T-cell (primary cell): ENCODE data around the gene CXCR6. TPM values are rescaled to one million over a fixed set of nuclear protein-coding genes. Genes with fewer than 3 reads are reported as not detected.

Experiments
- ATAC-seq, 4 experiments: fragments of 200-7000 bp in 3 of 4; fragments of 150-1000 bp in 1 of 4; cut with Tn5 transposase; replicated peaks in 1 of 4; 1 replicate in 3 of 4; 2 replicates in 1 of 4; pipeline ENCODE4 v1.10.0; 2021; ENCODE audit warnings: moderate library complexity in 3 of 4, mild to moderate bottlenecking in 2 of 4, moderate number of reproducible peaks in 1 of 4
- CTCF ChIA-PET, 2 donors: fragments of 300-600 bp; sonication (Branson Sonifier 250); formaldehyde crosslinking; loops; one replicate each; lab custom pipeline; 2022; ENCODE audit warnings: antibody characterized with exemption in 2 of 2; lab: Charles Lee
- POLR2A ChIA-PET, 2 donors: fragments of 300-600 bp; sonication (Branson Sonifier 250); formaldehyde crosslinking; loops; one replicate each; lab custom pipeline; 2022; ENCODE audit warnings: antibody characterized with exemption in 2 of 2; lab: Charles Lee
- DNase-seq, 35 experiments: peaks; one replicate each; pipeline versions ENCODE4 v3.0.0 to v3.0.0-alpha.2; 2013 to 2023
- H3K27ac ChIP-seq: one replicate; pipeline ENCODE4 v1.5.1; 2013; ENCODE audit warnings: low read length
- H3K27me3 ChIP-seq, 2 experiments: replicated peaks in 1 of 2; 1 replicate in 1 of 2; 2 replicates in 1 of 2; pipeline versions ENCODE4 v1.6.1 to v1.7.0; 2013; ENCODE audit warnings: low read length in 1 of 2, mixed read lengths in 1 of 2; ENCODE audit not compliant: control insufficient read depth in 2 of 2, insufficient read depth in 2 of 2; ENCODE audit errors: extremely low read depth in 1 of 2
- H3K36me3 ChIP-seq, 2 donors: 1 replicate in 1 of 2; 2 replicates in 1 of 2; pipeline versions ENCODE4 v1.6.1 to v1.7.0; 2013; ENCODE audit warnings: low read length in 1 of 2; ENCODE audit not compliant: control insufficient read depth in 2 of 2, insufficient read depth in 1 of 2; ENCODE audit errors: extremely low read depth in 1 of 2
- H3K4me1 ChIP-seq, 2 experiments: 1 replicate in 1 of 2; 2 replicates in 1 of 2; pipeline versions ENCODE4 v1.6.1 to v1.7.0; 2013; ENCODE audit warnings: low read length in 2 of 2, mixed read lengths in 1 of 2; ENCODE audit not compliant: insufficient read depth in 2 of 2, control insufficient read depth in 1 of 2; ENCODE audit errors: extremely low read depth in 1 of 2
- H3K4me3 ChIP-seq, 2 donors: 1 replicate in 1 of 2; 2 replicates in 1 of 2; pipeline versions ENCODE4 v1.5.1 to v1.7.0; 2013; ENCODE audit warnings: mild to moderate bottlenecking in 2 of 2, low read length in 1 of 2, moderate library complexity in 1 of 2; ENCODE audit not compliant: control insufficient read depth in 1 of 2; ENCODE audit errors: extremely low read depth in 1 of 2
- H3K9me3 ChIP-seq: 2 replicates; pipeline ENCODE4 v1.7.0; 2013
- H3K27ac Mint-ChIP-seq, 2 donors: one replicate each; pipeline ENCODE4 v1.8.0; 2020 to 2021; ENCODE audit warnings: mild to moderate bottlenecking in 2 of 2, mixed read lengths in 2 of 2
- H3K27me3 Mint-ChIP-seq, 2 donors: one replicate each; pipeline ENCODE4 v1.8.0; 2021 to 2022; ENCODE audit warnings: mixed read lengths in 2 of 2
- H3K36me3 Mint-ChIP-seq: one replicate; pipeline ENCODE4 v1.8.0; 2021; ENCODE audit warnings: mixed read lengths
- H3K4me1 Mint-ChIP-seq, 3 donors: one replicate each; pipeline ENCODE4 v1.8.0; 2020 to 2022; ENCODE audit warnings: mixed read lengths in 3 of 3, mild to moderate bottlenecking in 1 of 3
- H3K4me3 Mint-ChIP-seq, 3 donors: one replicate each; pipeline ENCODE4 v1.8.0; 2020 to 2022; ENCODE audit warnings: mild to moderate bottlenecking in 3 of 3, mixed read lengths in 3 of 3, moderate library complexity in 3 of 3
- H3K9me3 Mint-ChIP-seq, 3 donors: one replicate each; pipeline ENCODE4 v1.8.0; 2020 to 2022; ENCODE audit warnings: mixed read lengths in 3 of 3
- whole genome bisulfite sequencing: methylation state at CpG from one replicate; pipeline ENCODE4 v1.1.5; 2013; ENCODE audit warnings: missing lambda C conversion rate; ENCODE audit not compliant: insufficient coverage; 5-methylcytosine and 5-hydroxymethylcytosine counted together
- total RNA-seq, 35 experiments: library from RNA in 6 of 35; stranded (reverse) in 6 of 35; fragments of 120-200 nt in 1 of 35; gene quantifications; one replicate each; pipeline versions ENCODE4 v1.2.1 to v1.2.4 and lab custom pipeline; 2013 to 2026

Gene CXCR6
- total RNA-seq, 5 donors from 2014 or later (not counting 1 experiment from before 2014, with no cell fraction given): 2.0 to 14.7 (median 3.7) TPM

DNA sequence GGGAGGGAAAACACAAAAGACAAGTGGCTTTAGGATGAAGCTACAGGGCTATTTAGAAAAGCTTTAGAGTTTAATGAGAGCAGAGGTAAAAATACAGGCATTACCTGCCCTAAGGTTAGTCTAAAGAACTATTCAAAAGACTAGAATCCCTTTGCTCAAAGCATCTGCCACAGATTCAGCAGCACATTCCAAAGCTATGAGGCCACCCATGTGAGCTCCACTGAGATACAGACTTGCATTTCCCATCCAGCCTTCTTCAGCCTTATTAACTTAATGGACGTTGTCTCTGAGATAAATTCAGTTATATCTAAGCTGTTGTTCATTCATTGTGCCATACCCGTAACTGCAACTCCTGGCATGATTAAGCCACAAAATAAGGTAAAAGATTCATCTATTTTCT lies 25.4 kb downstream of the CXCR6 start:
- H3K9me3 ChIP-seq: no peaks in the 10 kb centered on the region
- peak overlapping the region in 1 of 2 donors; percentile 52 for H3K27ac Mint-ChIP-seq
- DNase-seq: no peak
- H3K9me3 Mint-ChIP-seq: no peaks in the 10 kb centered on the region
- peaks cover 76% of the 10 kb centered on the region for H3K36me3 Mint-ChIP-seq
- H3K4me1 Mint-ChIP-seq: peaks cover 37 to 78% (median 73%) of the 10 kb centered on the region in 3 donors
- peaks cover 0 to 73% of the 10 kb centered on the region in 2 experiments for H3K4me1 ChIP-seq
- no CpG with 5 or more reads among the region's 2 CpGs for WGBS
- no peaks in the 10 kb centered on the region for H3K27me3 ChIP-seq
- H3K4me3 ChIP-seq: no peak overlapping the region
- H3K27me3 Mint-ChIP-seq: no peaks in the 10 kb centered on the region
- H3K27ac ChIP-seq: peak overlapping the region; percentile 16
- no peak for ATAC-seq
- H3K36me3 ChIP-seq: peaks cover 18 to 74% of the 10 kb centered on the region in 2 donors
- ChIA-PET CTCF (interaction anchor here (0.6 to 2.3 kb wide), 3 partner anchors 25 to 1580 kb away, joined by 3 to 8 read pairs (median 4); no protein-coding TSS in a partner anchor), POLR2A (interaction anchor here (0.6 to 1.0 kb wide), 2 partner anchors 18 to 242 kb away, joined by 3 read pairs; no protein-coding TSS in a partner anchor)
- H3K4me3 Mint-ChIP-seq: no peak overlapping the region

DNA sequence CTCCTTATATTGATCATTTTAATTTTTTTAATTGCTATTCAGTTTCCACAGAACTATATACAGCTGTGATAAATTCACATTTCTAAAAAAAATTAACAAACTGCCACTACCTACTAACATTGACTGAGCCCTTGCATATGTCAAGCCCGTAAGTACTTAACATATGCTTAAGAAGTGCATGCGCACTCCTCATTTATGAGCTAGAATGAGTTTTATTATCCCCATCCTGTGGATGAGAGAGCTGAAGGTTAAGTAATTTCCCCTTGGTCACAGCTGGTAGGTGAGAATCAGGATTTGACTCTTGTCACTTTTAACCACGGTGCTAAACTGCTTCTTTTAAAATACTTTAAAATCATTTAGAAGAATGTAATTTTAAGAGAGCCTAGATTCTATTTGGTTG lies 25.9 kb downstream of the CXCR6 start:
- no CpG with 5 or more reads among the region's 3 CpGs for WGBS
- ATAC-seq (no peak), DNase-seq (no peak)
- H3K27me3 ChIP-seq: no peaks in the 10 kb centered on the region
- H3K36me3 ChIP-seq: peaks cover 18 to 74% of the 10 kb centered on the region in 2 donors
- H3K36me3 Mint-ChIP-seq: peaks cover 73% of the 10 kb centered on the region
- H3K27me3 Mint-ChIP-seq: no peaks in the 10 kb centered on the region
- ChIA-PET CTCF (interaction anchor here (0.6 to 2.3 kb wide), 3 partner anchors 25 to 1580 kb away, joined by 3 to 8 read pairs (median 4); no protein-coding TSS in a partner anchor), POLR2A (interaction anchor here in 1 of 2 donors (0.6 kb wide), 1 partner anchor 242 kb away, joined by 3 read pairs; no protein-coding TSS in a partner anchor)
- H3K9me3 Mint-ChIP-seq: no peaks in the 10 kb centered on the region
- no peak overlapping the region for H3K4me3 ChIP-seq
- no peaks in the 10 kb centered on the region for H3K9me3 ChIP-seq
- H3K4me3 Mint-ChIP-seq: no peak overlapping the region
- H3K27ac Mint-ChIP-seq: peak overlapping the region in 1 of 2 donors; percentile 52
- H3K4me1 Mint-ChIP-seq: peaks cover 35 to 75% (median 69%) of the 10 kb centered on the region in 3 donors
- peaks cover 0 to 74% of the 10 kb centered on the region in 2 experiments for H3K4me1 ChIP-seq
- peak overlapping the region; percentile 22 for H3K27ac ChIP-seq

- no peak overlapping the region for H3K27ac ChIP-seq
- no peak for ATAC-seq
Measured at GRCh38 chr3:45969953-45970352, 26.7 kb downstream of the CXCR6 start.

DNA sequence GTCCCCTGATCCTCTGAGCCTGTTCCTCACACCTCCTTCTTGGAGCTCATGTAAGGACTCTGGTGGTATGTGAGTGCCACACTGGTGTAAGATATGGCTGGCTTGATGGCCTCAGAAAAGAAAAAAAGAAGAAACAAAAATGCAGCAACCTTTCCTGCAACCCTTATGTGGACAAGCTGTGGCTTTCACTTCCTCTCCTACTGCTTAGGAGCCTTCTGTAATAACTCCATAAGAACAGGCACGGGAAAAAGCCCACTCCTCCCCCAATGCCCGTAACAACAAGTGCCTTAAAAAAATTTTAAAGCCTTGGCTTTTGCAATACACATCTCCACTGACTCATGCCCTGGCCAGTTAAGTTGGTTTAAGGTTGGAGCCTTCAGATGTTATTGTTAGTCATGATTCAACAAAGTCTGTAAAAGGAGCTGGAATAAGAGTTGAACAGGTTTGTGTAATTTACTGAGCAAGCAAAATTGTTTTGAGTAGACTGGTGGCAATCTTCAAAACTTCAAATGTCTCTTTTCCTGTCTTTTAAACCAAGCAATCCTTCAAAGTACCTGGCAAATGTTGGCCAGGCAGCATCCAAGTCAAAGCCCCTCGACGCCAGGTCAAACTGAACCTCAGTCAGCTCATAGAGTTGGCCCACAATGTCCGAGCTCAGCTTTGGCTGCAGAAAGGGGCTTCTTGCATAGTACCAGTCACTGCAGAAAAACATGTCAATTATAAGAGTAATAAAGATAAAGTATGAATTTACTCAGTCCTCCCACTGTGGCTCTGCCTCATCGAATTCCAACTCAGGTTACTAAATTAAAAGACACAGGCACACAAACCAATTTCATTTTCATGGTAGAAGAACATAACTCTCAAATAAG lies 29.5 kb downstream of the CXCR6 start:
- Histone ChIP-seq H3K36me3 (peaks cover 7 to 55% of the 10 kb centered on the region in 2 donors), H3K9me3 (no peaks in the 10 kb centered on the region), H3K4me1 (peaks cover 25 to 70% of the 10 kb centered on the region in 2 experiments), H3K27ac (peak overlapping the region; percentile 35), H3K27me3 (no peaks in the 10 kb centered on the region), H3K4me3 (no peak overlapping the region)
- Mint-ChIP-seq H3K4me3 (no peak overlapping the region), H3K4me1 (peaks cover 40 to 75% (median 69%) of the 10 kb centered on the region in 3 donors), H3K9me3 (no peaks in the 10 kb centered on the region), H3K27me3 (no peaks in the 10 kb centered on the region), H3K27ac (peak overlapping the region; percentile 84 to 92), H3K36me3 (peaks cover 77% of the 10 kb centered on the region)
- ATAC-seq: no peak
- peak in 1 of 35 experiments; percentile 29 for DNase-seq
- WGBS: 100% methylated on average over 2 of the region's 6 CpGs
- POLR2A ChIA-PET: interaction anchor here in 1 of 2 donors (0.8 kb wide), 1 partner anchor 11 kb away, joined by 5 read pairs; no protein-coding TSS in a partner anchor
- CTCF ChIA-PET: interaction anchor here (0.8 to 1.1 kb wide), 2 partner anchors 33 to 106 kb away, joined by 3 read pairs; no protein-coding TSS in a partner anchor

More at GRCh38 chr3:45969953-45970352, 26.7 kb downstream of the CXCR6 start:
- Mint-ChIP-seq H3K9me3 (no peaks in the 10 kb centered on the region), H3K36me3 (peaks cover 75% of the 10 kb centered on the region), H3K27ac (peak overlapping the region in 1 of 2 donors; percentile 58), H3K4me1 (peaks cover 34 to 75% (median 67%) of the 10 kb centered on the region in 3 donors), H3K27me3 (no peaks in the 10 kb centered on the region), H3K4me3 (no peak overlapping the region)
- DNase-seq: no peak
- no peaks in the 10 kb centered on the region for H3K9me3 ChIP-seq
- no peaks in the 10 kb centered on the region for H3K27me3 ChIP-seq
- ChIA-PET CTCF (interaction anchor here in 1 of 2 donors (1.5 to 2.3 kb wide), 2 partner anchors 24 to 31 kb away, joined by 4 to 8 read pairs; no protein-coding TSS in a partner anchor), POLR2A (interaction anchor here in 1 of 2 donors (0.5 kb wide), 1 partner anchor 106 kb away, joined by 3 read pairs; no protein-coding TSS in a partner anchor)
- H3K36me3 ChIP-seq: peaks cover 18 to 72% of the 10 kb centered on the region in 2 donors
- H3K4me1 ChIP-seq: peaks cover 2 to 73% of the 10 kb centered on the region in 2 experiments
- H3K4me3 ChIP-seq: no peak overlapping the region
- WGBS: 88% methylated on average over 1 of the region's 3 CpGs

DNA sequence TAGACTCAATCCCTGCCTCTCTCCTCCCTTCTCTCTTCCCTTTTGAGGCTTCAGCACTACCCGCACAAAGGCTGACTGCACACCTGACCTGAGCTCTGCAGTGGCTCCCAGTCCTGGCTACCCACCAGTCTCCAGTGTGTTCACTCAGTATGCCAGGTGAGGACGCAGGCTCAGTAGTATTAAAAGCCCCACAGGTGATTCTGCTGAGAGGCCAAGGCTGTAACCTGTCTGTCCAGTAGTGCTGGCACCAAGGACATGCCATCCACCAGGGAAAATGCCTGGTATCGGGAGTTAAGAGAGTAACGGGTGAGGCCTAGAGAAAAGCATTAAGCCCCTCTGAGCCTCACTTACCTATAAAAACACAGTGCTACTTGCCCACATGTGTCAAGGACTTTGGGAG lies 31.4 kb downstream of the CXCR6 start:
- no peak overlapping the region for H3K4me3 Mint-ChIP-seq
- peaks cover 79% of the 10 kb centered on the region for H3K36me3 Mint-ChIP-seq
- peak overlapping the region; percentile 92 to 97 for H3K27ac Mint-ChIP-seq
- 75% methylated on average over 2 of the region's 4 CpGs for WGBS
- Histone ChIP-seq H3K4me3 (no peak overlapping the region), H3K27ac (peak overlapping the region; percentile 31), H3K36me3 (peaks cover 0 to 43% of the 10 kb centered on the region in 2 donors), H3K27me3 (no peaks in the 10 kb centered on the region), H3K4me1 (peaks cover 38 to 74% of the 10 kb centered on the region in 2 experiments), H3K9me3 (no peaks in the 10 kb centered on the region)
- CTCF ChIA-PET: no interaction called here
- H3K27me3 Mint-ChIP-seq: no peaks in the 10 kb centered on the region
- ATAC-seq: no peak
- no peaks in the 10 kb centered on the region for H3K9me3 Mint-ChIP-seq
- H3K4me1 Mint-ChIP-seq: peaks cover 51 to 82% (median 78%) of the 10 kb centered on the region in 3 donors
- no peak for DNase-seq
- POLR2A ChIA-PET: no interaction called here

GRCh38 chr3:45975686-45976085 lies 32.4 kb downstream of the CXCR6 start:
- H3K4me1 ChIP-seq: peaks cover 39 to 77% of the 10 kb centered on the region in 2 experiments
- Mint-ChIP-seq H3K27me3 (no peaks in the 10 kb centered on the region), H3K27ac (peak overlapping the region; percentile 92 to 97), H3K9me3 (no peaks in the 10 kb centered on the region), H3K36me3 (peaks cover 75% of the 10 kb centered on the region), H3K4me1 (peaks cover 51 to 87% (median 83%) of the 10 kb centered on the region in 3 donors), H3K4me3 (peak overlapping the region in 1 of 3 donors; percentile 63)
- DNase-seq (peak in 1 of 35 experiments; percentile 34), ATAC-seq (peak in 3 of 4 experiments; percentile 8 to 40 (median 25))
- no peaks in the 10 kb centered on the region for H3K9me3 ChIP-seq
- peaks cover 0 to 41% of the 10 kb centered on the region in 2 donors for H3K36me3 ChIP-seq
- no peaks in the 10 kb centered on the region for H3K27me3 ChIP-seq
- no peak overlapping the region for H3K4me3 ChIP-seq
- CTCF ChIA-PET: interaction anchor here in 1 of 2 donors (1.1 to 1.6 kb wide), 3 partner anchors 25 to 379 kb away, joined by 3 to 7 read pairs (median 3); no protein-coding TSS in a partner anchor
- no CpG with 5 or more reads among the region's 5 CpGs for WGBS
- peak overlapping the region; percentile 56 for H3K27ac ChIP-seq
- POLR2A ChIA-PET: interaction anchor here in 1 of 2 donors (0.6 to 1.1 kb wide), 2 partner anchors 14 to 21 kb away, joined by 3 to 6 read pairs; no protein-coding TSS in a partner anchor
